Nephron progenitor cell (in vitro differentiated cells): ENCODE measurements around the gene MIS12.

Experiments
- DNase-seq: peaks from one replicate; pipeline ENCODE4 v3.0.0; 2021
- H3K27ac Mint-ChIP-seq: 2 replicates; pipeline ENCODE4 v1.8.0; 2021; ENCODE audit warnings: mild to moderate bottlenecking, moderate library complexity, mixed read lengths
- H3K27me3 Mint-ChIP-seq: 2 replicates; pipeline ENCODE4 v1.8.0; 2021; ENCODE audit warnings: mild to moderate bottlenecking, low read depth, mixed read lengths; ENCODE audit not compliant: poor library complexity
- H3K36me3 Mint-ChIP-seq: 2 replicates; pipeline ENCODE4 v1.8.0; 2021; ENCODE audit warnings: low read depth, mixed read lengths
- H3K4me1 Mint-ChIP-seq: 2 replicates; pipeline ENCODE4 v1.8.0; 2021; ENCODE audit warnings: mixed read lengths
- H3K4me3 Mint-ChIP-seq: 2 replicates; pipeline ENCODE4 v1.8.0; 2021; ENCODE audit warnings: mild to moderate bottlenecking, moderate library complexity, mixed read lengths
- H3K9me3 Mint-ChIP-seq: 2 replicates; pipeline ENCODE4 v1.8.0; 2021; ENCODE audit warnings: mild to moderate bottlenecking, moderate library complexity, mixed read lengths
- CTCF ChIP-seq: fragments of 200-600 bp; sonication (generic); IDR thresholded peaks from 2 replicates; pipeline ENCODE4 v1.5.0; 2021; ENCODE audit warnings: antibody characterized with exemption

MIS12 gene

GRCh38 chr17:5488752-5489151 is 2.4 kb downstream of the MIS12 start:
- Mint-ChIP-seq H3K27ac (no peak overlapping the region), H3K36me3 (peaks cover 33% of the 10 kb centered on the region), H3K4me3 (no peak overlapping the region), H3K9me3 (peaks cover 6% of the 10 kb centered on the region), H3K4me1 (peaks cover 39% of the 10 kb centered on the region), H3K27me3 (peaks cover 13% of the 10 kb centered on the region)
- no peak for DNase-seq
- TF ChIP-seq CTCF, result no peak

DNA sequence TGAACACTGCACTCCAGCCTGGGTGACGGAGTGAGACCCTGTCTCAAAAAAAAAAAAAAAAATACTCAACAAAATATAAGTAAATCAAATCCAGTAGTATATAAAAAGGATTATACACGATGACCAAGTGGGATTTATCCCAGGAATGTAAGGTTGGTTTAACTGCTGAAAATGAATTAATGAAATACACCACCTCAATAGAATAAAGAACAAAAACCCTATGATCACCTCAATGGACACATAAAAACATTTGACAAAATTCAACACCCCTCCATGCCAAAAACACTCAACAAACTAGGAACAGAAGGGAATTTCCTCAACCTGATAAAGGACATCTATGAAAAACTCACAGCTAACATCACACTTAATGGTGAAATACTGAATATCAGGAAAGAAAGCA is 6.6 kb downstream of the MIS12 start:
- H3K27me3 Mint-ChIP-seq, result peaks cover 51% of the 10 kb centered on the region
- H3K27ac Mint-ChIP-seq, result no peak overlapping the region
- TF ChIP-seq CTCF, result no peak
- no peak overlapping the region for H3K4me3 Mint-ChIP-seq
- peaks cover 11% of the 10 kb centered on the region for H3K9me3 Mint-ChIP-seq
- DNase-seq, result no peak
- peaks cover 5% of the 10 kb centered on the region for H3K4me1 Mint-ChIP-seq
- peaks cover 23% of the 10 kb centered on the region for H3K36me3 Mint-ChIP-seq

GRCh38 chr17:5499476-5500231 is 13.3 kb downstream of the MIS12 start:
- Mint-ChIP-seq H3K27me3 (peaks cover 76% of the 10 kb centered on the region), H3K4me3 (peak overlapping the region; percentile 99), H3K36me3 (peaks cover 14% of the 10 kb centered on the region), H3K27ac (no peak overlapping the region), H3K4me1 (peaks cover 23% of the 10 kb centered on the region), H3K9me3 (peaks cover 9% of the 10 kb centered on the region)
- peak; percentile 64 for DNase-seq
- TF ChIP-seq CTCF, result no peak

- Mint-ChIP-seq H3K27me3 (peaks cover 71% of the 10 kb centered on the region), H3K27ac (peak overlapping the region; percentile 92), H3K9me3 (peaks cover 9% of the 10 kb centered on the region), H3K36me3 (peaks cover 14% of the 10 kb centered on the region), H3K4me3 (peak overlapping the region; percentile 99), H3K4me1 (peaks cover 29% of the 10 kb centered on the region)
- no peak for DNase-seq
- TF ChIP-seq CTCF, result no peak
Measured at GRCh38 chr17:5500247-5500588, 13.9 kb downstream of the MIS12 start.

GRCh38 chr17:5500589-5501391 is 14.4 kb downstream of the MIS12 start:
- peaks cover 33% of the 10 kb centered on the region for H3K4me1 Mint-ChIP-seq
- peaks cover 9% of the 10 kb centered on the region for H3K9me3 Mint-ChIP-seq
- peak overlapping the region; percentile 92 for H3K27ac Mint-ChIP-seq

More at GRCh38 chr17:5500589-5501391, 14.4 kb downstream of the MIS12 start:
- peaks cover 14% of the 10 kb centered on the region for H3K36me3 Mint-ChIP-seq
- peak overlapping the region; percentile 99 for H3K4me3 Mint-ChIP-seq
- TF ChIP-seq CTCF, result no peak
- peaks cover 65% of the 10 kb centered on the region for H3K27me3 Mint-ChIP-seq
- peak; percentile 99 for DNase-seq
